ENCODE data around the gene PROM2. TPM values are rescaled to one million over a fixed set of nuclear protein-coding genes. Genes with fewer than 3 reads are reported as not detected.
"Not testable (repeated sequence)": the region's sequence is repeated elsewhere in the genome, so short reads cannot be mapped to it uniquely, and the experiment has no call there.

The PROM2 gene
- total and polyA plus RNA-seq, 7 donors = 0.18 to 1.4 (median 0.82) TPM

DNA sequence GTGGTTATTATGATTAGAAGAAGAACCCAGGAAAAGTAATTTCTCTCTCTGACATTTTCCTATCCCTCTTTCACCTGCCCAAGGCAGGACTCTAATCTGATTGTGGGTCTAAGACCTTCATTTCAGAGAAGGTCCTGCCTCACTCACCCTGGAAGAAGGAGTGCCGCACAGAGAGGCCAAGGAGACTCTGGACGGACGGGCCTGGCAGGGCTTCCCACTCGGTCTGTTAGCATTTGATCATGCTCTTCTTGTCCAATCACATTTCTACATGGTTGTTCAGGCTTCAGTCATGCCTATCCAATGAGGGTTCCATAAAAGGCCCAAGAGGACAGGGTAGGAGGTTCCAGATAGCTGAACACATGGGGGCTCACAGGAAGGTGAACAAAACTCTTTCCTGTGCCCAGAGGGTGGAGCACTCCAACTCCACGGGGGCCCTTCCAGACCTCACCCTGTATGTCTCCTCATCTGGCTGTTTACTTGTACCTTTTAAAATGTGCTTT is 39.9 kb upstream of the PROM2 start:
- Histone ChIP-seq H3K9me3 (peaks cover 50% of the 10 kb centered on the region), H3K4me3 (no peak overlapping the region), H3K36me3 (ENCODE audit: insufficient read depth in 1 of 2, low read depth in 1 of 2) (no peaks in the 10 kb centered on the region), H3K27ac (no peak overlapping the region), H3K27me3 (ENCODE audit: insufficient read depth in 3 of 3, low read length in 2 of 3) (no peaks in the 10 kb centered on the region), H3K4me1 (no peaks in the 10 kb centered on the region)
- intact Hi-C loops (cut with DNase I) = no loop called here
- TF ChIP-seq CTCF (IDR thresholded peaks at IDR 0.05) = no peak
- ATAC-seq (no peak), DNase-seq (no peak)
- 86 to 87% (median 86%) methylated on average over 5 of the region's 5 CpGs for WGBS, 3 donors

DNA sequence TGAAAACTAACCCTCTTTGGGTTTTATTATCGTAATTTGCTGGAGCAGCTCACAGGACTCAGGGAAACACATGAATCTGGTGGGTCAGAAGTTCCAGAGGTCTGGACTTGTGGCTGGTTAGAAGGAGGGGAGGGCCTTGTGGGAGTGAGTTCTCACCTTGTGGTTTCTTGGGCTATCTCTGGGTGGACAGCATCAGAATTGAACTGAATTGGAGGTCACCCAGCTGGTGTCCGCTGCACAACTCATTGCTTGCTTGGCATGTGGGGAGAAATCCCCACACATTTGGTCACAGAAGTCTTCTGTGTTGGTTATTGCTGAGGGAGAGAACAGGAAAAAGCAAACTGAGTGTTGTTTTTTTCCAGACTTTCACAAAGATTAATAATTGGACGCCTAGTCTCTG is 39.4 kb upstream of the PROM2 start:
- no peak overlapping the region for H3K27ac ChIP-seq
- no peaks in the 10 kb centered on the region for H3K36me3 ChIP-seq (ENCODE audit: insufficient read depth in 1 of 2, low read depth in 1 of 2)
- WGBS, 3 donors = 94 to 98% (median 97%) methylated on average over 3 of the region's 3 CpGs
- TF ChIP-seq CTCF (IDR thresholded peaks at IDR 0.05) = no peak
- intact Hi-C loops (cut with DNase I) = no loop called here
- no peak overlapping the region for H3K4me3 ChIP-seq
- H3K9me3 ChIP-seq = peaks cover 50% of the 10 kb centered on the region
- no peaks in the 10 kb centered on the region for H3K4me1 ChIP-seq
- no peak for ATAC-seq
- no peak for DNase-seq
- H3K27me3 ChIP-seq (ENCODE audit: insufficient read depth in 3 of 3, low read length in 2 of 3) = no peaks in the 10 kb centered on the region

DNA sequence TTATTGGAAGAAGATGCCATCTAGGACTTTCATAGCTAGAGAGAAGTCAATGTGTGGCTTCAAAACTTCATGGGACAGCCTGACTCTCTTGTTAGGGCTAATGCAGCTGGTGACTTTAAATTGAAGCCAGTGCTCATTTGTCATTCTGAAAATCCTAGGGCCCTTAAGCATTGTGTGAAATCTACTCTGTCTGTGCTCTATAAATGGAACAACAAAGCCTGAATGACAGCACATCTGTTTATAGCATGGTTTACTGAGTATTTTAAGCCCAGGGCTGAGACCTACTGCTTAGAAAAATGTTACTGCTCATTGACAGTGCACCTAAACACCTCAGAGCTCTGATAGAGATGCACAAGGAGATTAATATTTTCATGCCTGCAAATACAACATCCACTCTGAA is 36.1 kb upstream of the PROM2 start:
- no peak overlapping the region for H3K27ac ChIP-seq
- ATAC-seq = no peak

GRCh38 chr2:95240091-95240490 is 34.2 kb upstream of the PROM2 start:
- TF ChIP-seq CTCF (IDR thresholded peaks at IDR 0.05) = no peak

More for the DNA sequence above, 36.1 kb upstream of the PROM2 start:
- H3K27me3 ChIP-seq (ENCODE audit: insufficient read depth in 3 of 3, low read length in 2 of 3) = no peaks in the 10 kb centered on the region
- H3K4me1 ChIP-seq = no peaks in the 10 kb centered on the region
- intact Hi-C loops (cut with DNase I) = no loop called here
- peaks cover 47% of the 10 kb centered on the region for H3K9me3 ChIP-seq
- no peak for DNase-seq
- no peak overlapping the region for H3K4me3 ChIP-seq
- no peak for TF ChIP-seq CTCF (IDR thresholded peaks at IDR 0.05)
- H3K36me3 ChIP-seq (ENCODE audit: insufficient read depth in 1 of 2, low read depth in 1 of 2) = no peaks in the 10 kb centered on the region

GRCh38 chr2:95240556-95240955 is 33.7 kb upstream of the PROM2 start:
- H3K9me3 ChIP-seq = peaks cover 44% of the 10 kb centered on the region
- H3K4me3 ChIP-seq = no peak overlapping the region
- no peaks in the 10 kb centered on the region for H3K4me1 ChIP-seq
- no peak overlapping the region for H3K27ac ChIP-seq
- WGBS, 3 donors = 94 to 100% (median 95%) methylated on average over 5 of the region's 5 CpGs
- no peak for DNase-seq
- H3K27me3 ChIP-seq (ENCODE audit: insufficient read depth in 3 of 3, low read length in 2 of 3) = no peaks in the 10 kb centered on the region
- TF ChIP-seq CTCF (IDR thresholded peaks at IDR 0.05) = no peak
- H3K36me3 ChIP-seq (ENCODE audit: insufficient read depth in 1 of 2, low read depth in 1 of 2) = no peaks in the 10 kb centered on the region
- ATAC-seq = no peak
- intact Hi-C loops (cut with DNase I) = no loop called here

More at GRCh38 chr2:95240091-95240490, 34.2 kb upstream of the PROM2 start:
- H3K36me3 ChIP-seq (ENCODE audit: insufficient read depth in 1 of 2, low read depth in 1 of 2) = no peaks in the 10 kb centered on the region
- H3K4me3 ChIP-seq = no peak overlapping the region
- DNase-seq (no peak), ATAC-seq (no peak)
- H3K9me3 ChIP-seq = peaks cover 45% of the 10 kb centered on the region
- no peak overlapping the region for H3K27ac ChIP-seq
- 93 to 95% (median 95%) methylated on average over 5 of the region's 5 CpGs for WGBS, 3 donors
- H3K27me3 ChIP-seq (ENCODE audit: insufficient read depth in 3 of 3, low read length in 2 of 3) = no peaks in the 10 kb centered on the region
- intact Hi-C loops (cut with DNase I) = no loop called here
- H3K4me1 ChIP-seq = no peaks in the 10 kb centered on the region

GRCh38 chr2:95242084-95242483 is 32.2 kb upstream of the PROM2 start:
- peaks cover 46% of the 10 kb centered on the region for H3K9me3 ChIP-seq

More at GRCh38 chr2:95242084-95242483, 32.2 kb upstream of the PROM2 start:
- ATAC-seq; H3K4me1 ChIP-seq; H3K27ac ChIP-seq; H3K36me3 ChIP-seq (ENCODE audit: insufficient read depth in 1 of 2, low read depth in 1 of 2); intact Hi-C loops (cut with DNase I); H3K27me3 ChIP-seq (ENCODE audit: insufficient read depth in 3 of 3, low read length in 2 of 3); H3K4me3 ChIP-seq; DNase-seq: not testable (repeated sequence)
- 84 to 100% (median 96%) methylated on average over 1 of the region's 1 CpG for WGBS, 3 donors

Measured in psoas muscle (tissue), 8 donors.